H1 (cell line): Measurements from ENCODE around the gene PPARA.

ENCODE experiments used
- BACH1 ChIP-seq: IDR thresholded peaks from 2 replicates; pipeline ENCODE4 v1.6.1; 2012; ENCODE audit warnings: low read length, improper control_type of control experiment
- CTCF ChIP-seq, 3 experiments: IDR thresholded peaks; 1 replicate in 2 of 3; 2 replicates in 1 of 3; pipeline versions ENCODE4 v1.5.1 to v1.6.1; 2011; ENCODE audit warnings: low read length in 3 of 3, mild to moderate bottlenecking in 3 of 3, inconsistent platforms in 2 of 3, low read depth in 1 of 3, moderate library complexity in 1 of 3; ENCODE audit not compliant: insufficient read depth in 1 of 3; ENCODE audit errors: control extremely low read depth in 1 of 3
- MAFK ChIP-seq: IDR thresholded peaks from 2 replicates; pipeline ENCODE4 v1.6.1; 2012; ENCODE audit warnings: low read depth, mild to moderate bottlenecking, improper control_type of control experiment, low read length
- MAX ChIP-seq: IDR thresholded peaks from 2 replicates; pipeline ENCODE4 v1.6.1; 2012; ENCODE audit warnings: inconsistent platforms

- no peak for TF ChIP-seq CTCF (IDR thresholded peaks at IDR 0.05; ENCODE audit: control extremely low read depth in 1 of 3, insufficient read depth in 1 of 3, low read depth in 1 of 3, low read length in 3 of 3)
- no peak for TF ChIP-seq BACH1
- TF ChIP-seq MAX = no peak
- no peak for TF ChIP-seq MAFK
Observed at GRCh38 chr22:46123694-46124382, 26.5 kb upstream of the PPARA start.
